K562 (cell line): ENCODE measurements around the gene TLCD1. TPM values are rescaled to one million over a fixed set of nuclear protein-coding genes. Genes with fewer than 3 reads are reported as not detected.

Experiments used
- ATF7 ChIP-seq: fragments of 450-650 bp; IDR thresholded peaks from 2 replicates; pipeline ENCODE4 v1.7.1; 2014; ENCODE audit warnings: mild to moderate bottlenecking, moderate library complexity
- CAMTA2 ChIP-seq: fragments of 250-450 bp; sonication (Bioruptor Pico); conservative IDR thresholded peaks from 2 replicates; pipeline ENCODE4 v1.5.1; 2022
- CBFB ChIP-seq: sonication (generic); formaldehyde crosslinking; IDR thresholded peaks from 2 replicates; pipeline ENCODE4 v1.4.0; 2020; ENCODE audit warnings: mild to moderate bottlenecking, missing genetic modification reagents
- CBX8 ChIP-seq: fragments of 200-600 bp; sonication (generic); IDR thresholded peaks from 2 replicates; pipeline ENCODE4 v1.6.1; 2012; ENCODE audit warnings: borderline replicate concordance, mixed run types, low read depth, mild to moderate bottlenecking, moderate library complexity, mixed read lengths, low read length, control low read depth, inconsistent platforms; ENCODE audit not compliant: poor library complexity, severe bottlenecking; ENCODE audit errors: extremely low read depth
- CREB5 ChIP-seq: fragments of 250-450 bp; sonication (Bioruptor Pico); IDR thresholded peaks from 2 replicates; pipeline ENCODE4 v1.5.0; 2020; ENCODE audit warnings: mild to moderate bottlenecking
- DDX20 ChIP-seq: fragments of 450-650 bp; IDR thresholded peaks from 2 replicates; pipeline ENCODE4 v1.6.1; 2016; ENCODE audit warnings: missing genetic modification characterization, low read depth, mild to moderate bottlenecking, missing compliant biosample characterization, moderate library complexity
- IRF2 ChIP-seq: sonication (generic); formaldehyde crosslinking; IDR thresholded peaks from 2 replicates; pipeline ENCODE4 v1.8.1; 2022; ENCODE audit warnings: mild to moderate bottlenecking, missing genetic modification reagents
- NCOA1 ChIP-seq: fragments of 450-650 bp; IDR thresholded peaks from 2 replicates; pipeline ENCODE4 v1.6.1; 2016; ENCODE audit warnings: low read depth
- PHF8 ChIP-seq: fragments of 200-600 bp; sonication (generic); IDR thresholded peaks from 2 replicates; pipeline ENCODE4 v1.6.1; 2012; ENCODE audit warnings: mixed run types, mild to moderate bottlenecking, inconsistent platforms, low read length, moderate library complexity, borderline replicate concordance
- RB1 ChIP-seq: fragments of 450-650 bp; IDR thresholded peaks from 2 replicates; pipeline ENCODE4 v1.6.1; 2017; ENCODE audit warnings: low read depth, mild to moderate bottlenecking
- SAFB ChIP-seq: fragments of 200-400 bp; formaldehyde crosslinking; IDR thresholded peaks from 2 replicates; pipeline ENCODE4 v1.6.1; 2017; ENCODE audit warnings: low read depth, low read length, borderline replicate concordance
- ZBTB12 ChIP-seq: fragments of 250-450 bp; sonication (Bioruptor Pico); IDR thresholded peaks from 2 replicates; pipeline ENCODE4 v1.4.0; 2020
- ZNF140 ChIP-seq: fragments of 250-450 bp; sonication (Bioruptor Pico); IDR thresholded peaks from 2 replicates; pipeline ENCODE4 v1.8.0; 2021; ENCODE audit warnings: moderate library complexity, mild to moderate bottlenecking, inconsistent platforms
- ZNF316 ChIP-seq: fragments of 450-650 bp; IDR thresholded peaks from 2 replicates; pipeline ENCODE4 v1.6.1; 2016
- ZNF431 ChIP-seq: sonication (generic); formaldehyde crosslinking; IDR thresholded peaks from 2 replicates; pipeline ENCODE4 v1.8.0; 2022; ENCODE audit warnings: mild to moderate bottlenecking, missing genetic modification reagents
- ZNF589 ChIP-seq: fragments of 200-800 bp; sonication (Bioruptor generic); IDR thresholded peaks from 2 replicates; pipeline ENCODE4 v1.6.1; 2016; ENCODE audit warnings: low read depth, missing genetic modification characterization, missing compliant biosample characterization
- ZNF707 ChIP-seq: fragments of 250-450 bp; sonication (Bioruptor Pico); conservative IDR thresholded peaks from 2 replicates; pipeline ENCODE4 v1.8.0; 2022; ENCODE audit warnings: inconsistent platforms, mild to moderate bottlenecking, moderate library complexity
- ZNF75A ChIP-seq: fragments of 450-650 bp; formaldehyde crosslinking; IDR thresholded peaks from 2 replicates; pipeline ENCODE4 v1.4.0; 2020; ENCODE audit warnings: mild to moderate bottlenecking
- polyA plus RNA-seq, 8 experiments: library from polyadenylated mRNA; depleted of rRNA in 4 of 8; stranded (reverse) in 5 of 8; unstranded in 3 of 8; fragments of >200 nt; fragmentation: Nextera tagmentation in 2 of 8; fragmentation: Illumina TruSeq in 1 of 8; extraction: Ambion mirVana in 2 of 8; extraction: Trizol in 1 of 8; gene quantifications; 2 replicates each; pipeline versions ENCODE4 v1.2.1 to v1.2.3, GENCODE V29; 2011 to 2014; ENCODE audit warnings: inconsistent platforms in 1 of 8, missing spikeins in 1 of 8
- total RNA-seq, 7 experiments: library from RNA; depleted of rRNA in 6 of 7; stranded (reverse); fragments of >200 nt in 6 of 7; fragmentation: Illumina TruSeq in 2 of 7; extraction: Trizol in 2 of 7; gene quantifications; 2 replicates each; pipeline versions ENCODE4 v1.2.1 to v1.2.3, GENCODE V29; 2011 to 2021; ENCODE audit warnings: low replicate concordance in 1 of 7
- TF ChIP-seq, protein P1 (sequence below): sonication (generic); formaldehyde crosslinking; IDR thresholded peaks from 2 replicates; pipeline ENCODE4 v1.8.0; 2022; ENCODE audit warnings: mild to moderate bottlenecking, missing genetic modification reagents
- TF ChIP-seq, protein P2 (sequence below), 2 experiments: fragments of 200-800 bp in 1 of 2; sonication (Bioruptor generic) in 1 of 2; sonication (generic) in 1 of 2; formaldehyde crosslinking in 1 of 2; IDR thresholded peaks in 1 of 2; conservative IDR thresholded peaks in 1 of 2; 2 replicates each; pipeline versions ENCODE4 v1.5.0 to v1.6.1; 2016 to 2020; ENCODE audit warnings: missing compliant biosample characterization in 1 of 2, missing genetic modification characterization in 1 of 2, missing genetic modification reagents in 1 of 2

Gene TLCD1
- total and polyA plus RNA-seq, 9 of the 15 experiments (the other 6 are each of a cell fraction or from before 2014, with no cell fraction given) = 6.8 to 37.7 (median 21.7) TPM

DNA sequence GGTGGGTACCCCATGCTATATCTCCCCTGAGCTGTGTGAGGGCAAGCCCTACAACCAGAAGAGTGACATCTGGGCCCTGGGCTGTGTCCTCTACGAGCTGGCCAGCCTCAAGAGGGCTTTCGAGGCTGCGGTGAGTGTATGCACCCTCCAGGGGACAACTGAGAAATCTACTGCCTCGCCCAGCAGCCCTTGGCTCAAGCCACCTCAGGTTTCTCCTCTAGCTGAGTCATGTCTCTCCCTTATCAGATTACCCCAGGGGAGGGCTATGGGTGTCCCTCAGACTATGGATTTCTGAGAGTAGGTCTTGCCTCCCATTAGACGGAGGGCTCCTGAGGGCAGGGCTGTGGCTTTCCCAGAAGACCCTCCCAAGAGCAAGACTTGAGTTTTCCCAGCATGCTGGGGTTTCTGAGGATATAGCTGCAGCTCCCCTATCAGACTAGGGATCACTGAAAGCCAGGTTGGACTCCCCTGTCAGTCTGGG, 9.2 kb upstream of the TLCD1 start (continued):
- TF ChIP-seq, protein P1, sequence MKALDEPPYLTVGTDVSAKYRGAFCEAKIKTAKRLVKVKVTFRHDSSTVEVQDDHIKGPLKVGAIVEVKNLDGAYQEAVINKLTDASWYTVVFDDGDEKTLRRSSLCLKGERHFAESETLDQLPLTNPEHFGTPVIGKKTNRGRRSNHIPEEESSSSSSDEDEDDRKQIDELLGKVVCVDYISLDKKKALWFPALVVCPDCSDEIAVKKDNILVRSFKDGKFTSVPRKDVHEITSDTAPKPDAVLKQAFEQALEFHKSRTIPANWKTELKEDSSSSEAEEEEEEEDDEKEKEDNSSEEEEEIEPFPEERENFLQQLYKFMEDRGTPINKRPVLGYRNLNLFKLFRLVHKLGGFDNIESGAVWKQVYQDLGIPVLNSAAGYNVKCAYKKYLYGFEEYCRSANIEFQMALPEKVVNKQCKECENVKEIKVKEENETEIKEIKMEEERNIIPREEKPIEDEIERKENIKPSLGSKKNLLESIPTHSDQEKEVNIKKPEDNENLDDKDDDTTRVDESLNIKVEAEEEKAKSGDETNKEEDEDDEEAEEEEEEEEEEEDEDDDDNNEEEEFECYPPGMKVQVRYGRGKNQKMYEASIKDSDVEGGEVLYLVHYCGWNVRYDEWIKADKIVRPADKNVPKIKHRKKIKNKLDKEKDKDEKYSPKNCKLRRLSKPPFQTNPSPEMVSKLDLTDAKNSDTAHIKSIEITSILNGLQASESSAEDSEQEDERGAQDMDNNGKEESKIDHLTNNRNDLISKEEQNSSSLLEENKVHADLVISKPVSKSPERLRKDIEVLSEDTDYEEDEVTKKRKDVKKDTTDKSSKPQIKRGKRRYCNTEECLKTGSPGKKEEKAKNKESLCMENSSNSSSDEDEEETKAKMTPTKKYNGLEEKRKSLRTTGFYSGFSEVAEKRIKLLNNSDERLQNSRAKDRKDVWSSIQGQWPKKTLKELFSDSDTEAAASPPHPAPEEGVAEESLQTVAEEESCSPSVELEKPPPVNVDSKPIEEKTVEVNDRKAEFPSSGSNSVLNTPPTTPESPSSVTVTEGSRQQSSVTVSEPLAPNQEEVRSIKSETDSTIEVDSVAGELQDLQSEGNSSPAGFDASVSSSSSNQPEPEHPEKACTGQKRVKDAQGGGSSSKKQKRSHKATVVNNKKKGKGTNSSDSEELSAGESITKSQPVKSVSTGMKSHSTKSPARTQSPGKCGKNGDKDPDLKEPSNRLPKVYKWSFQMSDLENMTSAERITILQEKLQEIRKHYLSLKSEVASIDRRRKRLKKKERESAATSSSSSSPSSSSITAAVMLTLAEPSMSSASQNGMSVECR (CRISPR knock-in tag) = no peak
- TF ChIP-seq PHF8 (peak; percentile 35; the same call in 1 of the 2 replicates), IRF2 (CRISPR knock-in tag) (no peak), ZNF75A (CRISPR knock-in tag) (no peak), ATF7 (peak; percentile 83), CREB5 (no peak), RB1 (peak; percentile 40; the same call in 1 of the 2 replicates), SAFB (no peak), CAMTA2 (CRISPR knock-in tag) (no peak), ZNF140 (CRISPR knock-in tag) (no peak), ZBTB12 (no peak), ZNF431 (no peak), ZNF316 (peak; percentile 97), ZNF589 (CRISPR knock-in tag) (no peak), DDX20 (tag) (no peak), NCOA1 (0 out of 2 replicates have a peak, but pooled peaks have one; percentile 47), CBFB (0 out of 2 replicates have a peak, but pooled peaks have one; percentile 50), ZNF707 (CRISPR knock-in tag) (no peak), CBX8 (no peak)
- TF ChIP-seq, protein P2, sequence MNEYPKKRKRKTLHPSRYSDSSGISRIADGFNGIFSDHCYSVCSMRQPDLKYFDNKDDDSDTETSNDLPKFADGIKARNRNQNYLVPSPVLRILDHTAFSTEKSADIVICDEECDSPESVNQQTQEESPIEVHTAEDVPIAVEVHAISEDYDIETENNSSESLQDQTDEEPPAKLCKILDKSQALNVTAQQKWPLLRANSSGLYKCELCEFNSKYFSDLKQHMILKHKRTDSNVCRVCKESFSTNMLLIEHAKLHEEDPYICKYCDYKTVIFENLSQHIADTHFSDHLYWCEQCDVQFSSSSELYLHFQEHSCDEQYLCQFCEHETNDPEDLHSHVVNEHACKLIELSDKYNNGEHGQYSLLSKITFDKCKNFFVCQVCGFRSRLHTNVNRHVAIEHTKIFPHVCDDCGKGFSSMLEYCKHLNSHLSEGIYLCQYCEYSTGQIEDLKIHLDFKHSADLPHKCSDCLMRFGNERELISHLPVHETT (CRISPR knock-in tag; conservative IDR thresholded peaks at IDR 0.05 in 1 of 2, IDR thresholded peaks at IDR 0.05 in 1 of 2) = 0 out of 4 replicates have a peak, but pooled peaks of 1 of the 2 experiments have one; percentile 19
